Measurements from ENCODE around the gene CFAP97D1. TPM values are rescaled to one million over a fixed set of nuclear protein-coding genes. Genes with fewer than 3 reads are reported as not detected.

The CFAP97D1 gene
- total and polyA plus RNA-seq, 2 experiments from 2014 or later, result not detected

GRCh38 chr17:43779145-43780125, 800 bp upstream of the CFAP97D1 start:
- H3K79me2 ChIP-seq (ENCODE audit: insufficient read depth), result peaks cover 20% of the 10 kb centered on the region
- H3K4me2 ChIP-seq (ENCODE audit: unreplicated experiment), result peak overlapping the region; percentile 93
- DNase-seq, result no peak
- H3K9me2 ChIP-seq (ENCODE audit: insufficient read depth), result no peaks in the 10 kb centered on the region
- 16 to 19% methylated on average over 24 to 26 of the region's 26 CpGs for WGBS, 2 experiments (ENCODE audit: low coverage in 1 of 2, low lambda C conversion rate in 2 of 2, missing lambda C conversion rate in 2 of 2)
- peaks cover 8% of the 10 kb centered on the region for H3K27me3 ChIP-seq (replicated peaks; ENCODE audit: insufficient read depth)
- H3F3A ChIP-seq (ENCODE audit: insufficient read depth), result peaks cover 15% of the 10 kb centered on the region
- peak overlapping the region; percentile 92 for H3K27ac ChIP-seq
- in situ Hi-C loops (cut with MboI), result no loop called here
- peak overlapping the region; percentile 98 for H3K9ac ChIP-seq
- no peaks in the 10 kb centered on the region for H3K36me3 ChIP-seq (ENCODE audit: low read depth)
- peak overlapping the region; percentile 93 for H2AFZ ChIP-seq
- H3K9me3 ChIP-seq (ENCODE audit: low read depth), result no peaks in the 10 kb centered on the region
- H4K20me1 ChIP-seq (ENCODE audit: insufficient read depth), result no peaks in the 10 kb centered on the region
- peak overlapping the region; percentile 79 for H3K4me3 ChIP-seq
- H3K4me1 ChIP-seq (ENCODE audit: insufficient read depth), result peaks cover 16% of the 10 kb centered on the region
- TF ChIP-seq EZH2 (IDR thresholded peaks at IDR 0.05; ENCODE audit: insufficient read depth, poor library complexity, severe bottlenecking) (no peak), EZH2phosphoT487 (IDR thresholded peaks at IDR 0.05; ENCODE audit: insufficient read depth, low read depth) (no peak)

GRCh38 chr17:43782913-43783680, 2.9 kb downstream of the CFAP97D1 start:
- Histone ChIP-seq H3K4me3 (no peak overlapping the region), H3K9ac (no peak overlapping the region), H3K27me3 (replicated peaks; ENCODE audit: insufficient read depth) (peaks cover 19% of the 10 kb centered on the region), H3K4me2 (ENCODE audit: unreplicated experiment) (no peak overlapping the region), H4K20me1 (ENCODE audit: insufficient read depth) (no peaks in the 10 kb centered on the region), H3K9me2 (ENCODE audit: insufficient read depth) (no peaks in the 10 kb centered on the region), H3K4me1 (ENCODE audit: insufficient read depth) (peaks cover 20% of the 10 kb centered on the region), H3F3A (ENCODE audit: insufficient read depth) (peaks cover 18% of the 10 kb centered on the region), H2AFZ (no peak overlapping the region), H3K27ac (no peak overlapping the region), H3K9me3 (ENCODE audit: low read depth) (no peaks in the 10 kb centered on the region), H3K36me3 (ENCODE audit: low read depth) (no peaks in the 10 kb centered on the region), H3K79me2 (ENCODE audit: insufficient read depth) (peaks cover under 1% of the 10 kb centered on the region; the same call in 1 of the 2 replicates)
- DNase-seq, result no peak
- 89 to 91% methylated on average over 15 of the region's 15 CpGs for WGBS, 2 experiments (ENCODE audit: low coverage in 1 of 2, low lambda C conversion rate in 2 of 2, missing lambda C conversion rate in 2 of 2)
- no peak for TF ChIP-seq EZH2phosphoT487 (IDR thresholded peaks at IDR 0.05; ENCODE audit: insufficient read depth, low read depth)
- no peak for TF ChIP-seq EZH2 (IDR thresholded peaks at IDR 0.05; ENCODE audit: insufficient read depth, poor library complexity, severe bottlenecking)
- in situ Hi-C loops (cut with MboI), result no loop called here

- Histone ChIP-seq H3K27me3 (replicated peaks; ENCODE audit: insufficient read depth) (peaks cover 23% of the 10 kb centered on the region), H2AFZ (peak overlapping the region; percentile 7; the same call in 1 of the 2 replicates), H3K9ac (peak overlapping the region; percentile 47), H3K4me3 (no peak overlapping the region), H3F3A (ENCODE audit: insufficient read depth) (peaks cover 18% of the 10 kb centered on the region), H3K27ac (peak overlapping the region; percentile 78), H3K9me3 (ENCODE audit: low read depth) (no peaks in the 10 kb centered on the region), H3K4me2 (ENCODE audit: unreplicated experiment) (peak overlapping the region; percentile 62), H3K4me1 (ENCODE audit: insufficient read depth) (peaks cover 20% of the 10 kb centered on the region), H4K20me1 (ENCODE audit: insufficient read depth) (no peaks in the 10 kb centered on the region), H3K79me2 (ENCODE audit: insufficient read depth) (no peaks in the 10 kb centered on the region), H3K9me2 (ENCODE audit: insufficient read depth) (no peaks in the 10 kb centered on the region), H3K36me3 (ENCODE audit: low read depth) (no peaks in the 10 kb centered on the region)
- no peak for TF ChIP-seq EZH2 (IDR thresholded peaks at IDR 0.05; ENCODE audit: insufficient read depth, poor library complexity, severe bottlenecking)
- peak; percentile 91; the same call in 1 of the 2 replicates for TF ChIP-seq EZH2phosphoT487 (IDR thresholded peaks at IDR 0.05; ENCODE audit: insufficient read depth, low read depth)
- 11 to 30% methylated on average over 2 of the region's 2 CpGs for WGBS, 2 experiments (ENCODE audit: low coverage in 1 of 2, low lambda C conversion rate in 2 of 2, missing lambda C conversion rate in 2 of 2)
- DNase-seq, result peak; percentile 66
- in situ Hi-C loops (cut with MboI), result no loop called here
Observed at GRCh38 chr17:43784068-43784467, 3.8 kb downstream of the CFAP97D1 start.

GRCh38 chr17:43784628-43785101, 4.4 kb downstream of the CFAP97D1 start:
- Histone ChIP-seq H3K9ac (peak overlapping the region; percentile 47), H2AFZ (0 out of 2 replicates have a peak overlapping the region, but pooled peaks have one; percentile 7)

More at GRCh38 chr17:43784628-43785101, 4.4 kb downstream of the CFAP97D1 start:
- Histone ChIP-seq H3K27ac (peak overlapping the region; percentile 78), H3K9me2 (ENCODE audit: insufficient read depth) (no peaks in the 10 kb centered on the region), H3K27me3 (replicated peaks; ENCODE audit: insufficient read depth) (peaks cover 23% of the 10 kb centered on the region), H3F3A (ENCODE audit: insufficient read depth) (peaks cover 18% of the 10 kb centered on the region), H3K79me2 (ENCODE audit: insufficient read depth) (no peaks in the 10 kb centered on the region), H3K9me3 (ENCODE audit: low read depth) (no peaks in the 10 kb centered on the region), H3K36me3 (ENCODE audit: low read depth) (no peaks in the 10 kb centered on the region), H3K4me3 (no peak overlapping the region), H3K4me1 (ENCODE audit: insufficient read depth) (peaks cover 20% of the 10 kb centered on the region), H4K20me1 (ENCODE audit: insufficient read depth) (no peaks in the 10 kb centered on the region), H3K4me2 (ENCODE audit: unreplicated experiment) (peak overlapping the region; percentile 62)
- DNase-seq, result peak; percentile 91
- TF ChIP-seq EZH2phosphoT487 (IDR thresholded peaks at IDR 0.05; ENCODE audit: insufficient read depth, low read depth) (no peak), EZH2 (IDR thresholded peaks at IDR 0.05; ENCODE audit: insufficient read depth, poor library complexity, severe bottlenecking) (no peak)
- in situ Hi-C loops (cut with MboI), result no loop called here
- 22 to 23% methylated on average over 5 of the region's 5 CpGs for WGBS, 2 experiments (ENCODE audit: low coverage in 1 of 2, low lambda C conversion rate in 2 of 2, missing lambda C conversion rate in 2 of 2)

Data from GM23248 (cell line).